SIG-M5 (cell line): ENCODE data around the gene KCNIP4.

ENCODE experiments used
- DNase-seq: peaks from one replicate; lab custom pipeline; 2025; lab: John Stamatoyannopoulos, UW

Gene KCNIP4

DNA sequence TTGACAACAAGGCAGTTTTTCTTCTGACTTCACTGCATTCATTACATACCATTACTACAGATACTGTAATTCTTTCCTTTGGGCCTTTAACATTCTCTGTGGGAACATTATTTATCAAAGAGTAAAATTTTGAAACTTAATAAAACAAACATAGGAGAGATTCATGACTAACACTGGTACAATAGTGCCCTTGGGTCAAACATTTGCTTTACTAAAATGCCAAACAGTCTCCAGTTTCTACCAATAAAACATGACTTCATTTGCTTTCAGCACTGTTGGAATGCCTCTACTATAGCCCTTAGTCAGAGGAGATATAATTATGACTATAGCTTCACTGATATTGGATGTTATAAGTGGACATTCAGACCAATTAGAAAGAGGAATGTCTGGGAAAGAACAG, 766.9 kb downstream of the KCNIP4 start:
- DNase-seq: no peak

DNA sequence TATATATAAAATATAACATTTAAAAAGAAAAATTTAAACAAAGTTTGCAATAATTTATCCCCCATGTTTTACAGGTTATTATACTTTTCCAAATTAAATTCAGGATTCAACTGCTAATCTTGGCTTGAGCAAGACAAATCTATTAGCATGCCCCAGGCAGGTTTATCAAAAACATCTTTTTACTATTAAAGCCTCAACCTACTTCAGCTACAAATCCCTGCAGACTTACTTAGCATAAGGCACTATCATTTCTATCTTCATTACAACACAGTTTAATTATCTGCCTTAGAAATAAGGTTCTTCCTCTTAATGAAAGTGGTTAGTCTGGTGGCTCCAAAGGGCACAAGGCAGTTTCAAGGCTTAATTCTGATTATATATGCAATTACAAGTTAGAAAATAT, 770.7 kb downstream of the KCNIP4 start:
- no peak for DNase-seq

- DNase-seq: no peak
These were observed 771.5 kb downstream of the KCNIP4 start for GRCh38 chr4:21177092-21177491.

- no peak for DNase-seq
These were observed 780.9 kb downstream of the KCNIP4 start for GRCh38 chr4:21167711-21168110.

- DNase-seq: no peak
These were observed 793.2 kb downstream of the KCNIP4 start for GRCh38 chr4:21155367-21155766.

DNA sequence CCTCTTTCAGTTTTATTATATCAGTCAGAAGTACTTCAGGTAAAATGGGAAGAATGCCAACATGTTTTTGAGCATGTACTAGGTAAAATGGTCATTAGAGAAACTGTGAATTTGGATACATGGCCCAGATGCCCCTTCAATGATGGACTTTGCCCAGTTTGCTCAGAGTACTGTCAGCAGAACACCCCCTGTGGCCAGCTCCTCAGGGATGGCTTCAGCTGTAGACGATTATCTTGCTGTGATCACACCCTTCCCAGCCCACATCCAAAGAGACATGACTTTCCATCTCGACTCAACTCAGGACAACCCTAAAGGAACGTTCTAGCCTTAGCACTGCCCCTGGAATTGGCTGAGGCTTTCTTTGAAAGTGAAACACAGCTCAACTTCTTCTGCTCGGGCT, 809.2 kb downstream of the KCNIP4 start:
- no peak for DNase-seq

GRCh38 chr4:21136051-21136630, 812.4 kb downstream of the KCNIP4 start:
- no peak for DNase-seq

DNA sequence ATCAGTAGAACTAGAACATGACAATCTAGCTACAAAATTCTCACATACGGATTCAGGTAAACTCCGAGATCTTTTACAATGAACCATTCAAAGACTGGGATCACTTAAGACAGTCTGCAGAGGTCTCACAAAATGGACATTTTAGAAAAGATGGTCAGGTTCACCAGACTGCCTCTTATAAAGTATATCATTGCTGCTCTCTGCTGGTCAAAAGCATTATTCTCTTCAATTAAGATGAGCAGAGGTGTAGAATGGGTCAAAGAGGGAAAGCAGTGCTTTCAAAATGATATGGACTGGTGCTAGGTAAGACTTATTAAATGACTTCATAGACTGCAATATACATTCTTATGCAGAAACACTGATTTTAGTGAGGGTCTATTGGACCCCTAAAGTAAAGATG, 813.6 kb downstream of the KCNIP4 start:
- DNase-seq: no peak

DNA sequence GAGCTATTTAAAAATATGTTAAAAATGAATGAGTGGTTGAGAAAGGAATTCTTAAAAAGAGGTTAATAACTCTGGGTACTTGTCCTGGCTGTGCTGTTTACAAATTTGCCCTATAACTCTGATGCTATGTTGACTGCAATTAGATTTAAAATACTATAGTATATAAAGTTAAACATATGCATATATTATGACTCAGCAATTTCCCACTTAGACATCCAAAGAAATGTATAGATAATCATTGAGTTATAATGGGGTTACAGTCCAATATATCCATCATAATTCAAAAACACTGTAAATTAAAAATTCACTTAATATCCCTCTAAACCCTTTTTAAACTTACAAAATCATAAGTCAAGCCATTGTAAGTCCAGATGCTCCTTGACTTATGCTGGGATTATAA, 818.0 kb downstream of the KCNIP4 start:
- DNase-seq: no peak

DNA sequence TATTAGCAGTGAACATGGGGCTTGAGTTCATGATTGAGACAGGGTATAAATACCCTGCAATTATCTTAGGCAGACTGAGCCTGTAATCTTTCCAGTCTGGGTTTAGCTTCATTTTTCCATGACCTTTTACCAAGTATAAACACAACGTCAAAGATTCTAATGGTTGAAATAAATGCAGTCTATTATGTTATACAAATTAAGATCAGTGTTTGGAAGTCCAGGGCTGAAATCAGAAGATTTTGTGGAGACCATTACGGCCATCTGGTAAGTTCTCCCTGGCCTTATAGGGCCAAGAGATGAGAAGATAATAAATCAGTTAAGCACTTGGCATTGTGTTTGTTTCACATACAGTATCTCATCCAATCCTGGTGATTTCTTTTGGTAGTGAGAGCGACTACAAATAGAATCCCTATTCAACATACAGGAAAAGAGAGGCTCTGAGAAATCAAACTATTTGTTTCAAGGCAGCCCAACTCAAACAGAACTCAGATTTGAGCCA, 822.5 kb downstream of the KCNIP4 start:
- no peak for DNase-seq

DNA sequence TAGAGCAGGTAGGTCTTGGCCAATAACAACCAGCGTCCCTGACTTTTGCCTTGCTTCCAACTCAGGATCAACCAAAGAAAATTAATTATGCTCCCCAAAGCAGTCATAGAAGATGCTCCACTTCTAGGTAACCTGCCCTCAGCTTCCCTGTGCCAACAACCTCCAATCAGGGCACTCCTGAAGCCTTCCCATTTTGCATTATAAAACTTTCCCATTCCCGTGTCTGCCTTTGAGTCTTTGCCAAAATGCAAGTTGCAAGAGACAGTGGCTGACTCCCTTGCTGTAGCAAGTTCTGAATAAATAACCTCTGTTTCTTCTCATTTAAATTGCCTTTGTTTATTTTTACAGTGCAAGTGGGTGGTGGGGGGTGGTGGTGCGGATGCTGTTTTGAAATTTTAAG, 830.3 kb downstream of the KCNIP4 start:
- DNase-seq: no peak

DNA sequence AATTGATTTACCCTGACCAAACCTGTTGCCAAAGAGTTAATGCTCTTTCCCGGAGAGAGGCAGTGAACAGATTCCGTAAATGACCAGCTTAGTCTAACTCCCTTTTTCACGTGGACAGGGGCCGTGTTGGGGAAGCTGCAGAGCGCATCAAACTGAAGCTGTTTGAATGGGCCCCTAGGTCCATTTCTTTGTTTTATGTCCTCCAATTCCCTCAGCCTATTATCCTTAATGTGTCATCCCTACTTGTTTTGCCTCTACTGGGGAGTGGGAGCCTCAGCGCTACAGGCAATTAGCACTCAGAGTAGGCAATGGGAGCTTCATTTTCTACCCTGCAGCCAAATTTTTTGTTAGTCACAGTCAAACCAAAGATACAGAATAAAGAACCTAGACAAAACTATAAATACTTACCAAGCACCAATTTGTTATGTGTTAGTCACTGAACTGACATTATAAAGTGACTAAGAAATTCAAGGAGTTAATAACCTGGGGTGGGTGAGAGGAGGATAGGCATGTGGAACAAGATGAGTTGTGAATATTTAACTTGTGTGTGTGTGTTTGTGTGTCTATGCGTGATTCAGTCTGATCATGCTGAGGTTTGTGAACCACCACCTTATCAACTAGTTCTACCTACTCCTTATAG, 830.9 kb downstream of the KCNIP4 start:
- no peak for DNase-seq

GRCh38 chr4:21113496-21114223, 834.9 kb downstream of the KCNIP4 start:
- DNase-seq: no peak

- no peak for DNase-seq
These were observed 845.9 kb downstream of the KCNIP4 start for GRCh38 chr4:21102667-21103066.

DNA sequence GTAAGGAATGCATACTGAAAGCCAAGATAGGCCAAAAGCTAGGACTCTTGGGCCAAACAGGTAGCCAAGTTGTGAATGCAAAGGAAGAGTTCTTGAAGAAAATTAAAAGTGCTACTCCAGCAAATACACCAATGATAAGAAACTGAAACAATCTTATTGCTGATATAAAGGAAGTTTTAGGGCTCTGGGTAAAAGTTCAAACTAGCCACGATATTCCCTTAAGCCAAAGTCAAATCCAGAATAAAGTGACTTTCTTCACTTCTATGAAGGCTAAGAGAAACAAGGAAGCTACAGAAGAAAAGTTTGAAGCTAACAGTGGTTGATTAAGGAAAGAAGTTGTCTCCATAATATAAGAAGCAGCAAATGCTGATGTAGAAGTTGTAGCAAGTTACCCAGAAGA, 850.7 kb downstream of the KCNIP4 start:
- DNase-seq: no peak

- DNase-seq: no peak
These were observed 851.5 kb downstream of the KCNIP4 start for GRCh38 chr4:21097026-21097425.

DNA sequence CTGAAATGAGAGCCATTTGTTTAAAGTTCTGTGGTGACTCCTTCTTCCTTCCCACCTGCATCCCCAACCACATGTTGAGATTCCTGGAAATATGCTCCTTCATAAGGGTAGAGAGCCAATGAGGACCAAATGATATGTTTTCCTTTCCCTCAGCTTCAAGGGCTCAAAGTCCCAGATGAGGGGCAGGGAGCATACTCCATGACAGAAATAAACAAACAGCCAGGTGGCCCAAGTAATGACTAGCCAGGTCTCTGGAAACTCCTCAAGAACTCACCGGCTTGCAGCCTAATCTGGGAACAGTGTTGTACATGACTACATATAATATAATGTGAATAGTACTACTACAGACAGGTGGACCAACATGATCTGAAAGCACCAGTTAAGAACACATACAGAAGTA, 856.0 kb downstream of the KCNIP4 start:
- no peak for DNase-seq

GRCh38 chr4:21090094-21090666, 858.4 kb downstream of the KCNIP4 start:
- DNase-seq: no peak

- no peak for DNase-seq
These were observed 865.2 kb downstream of the KCNIP4 start for GRCh38 chr4:21083413-21083812.

GRCh38 chr4:21077967-21078366, 870.6 kb downstream of the KCNIP4 start:
- no peak for DNase-seq

GRCh38 chr4:21067351-21067750, 881.2 kb downstream of the KCNIP4 start:
- DNase-seq: no peak

DNA sequence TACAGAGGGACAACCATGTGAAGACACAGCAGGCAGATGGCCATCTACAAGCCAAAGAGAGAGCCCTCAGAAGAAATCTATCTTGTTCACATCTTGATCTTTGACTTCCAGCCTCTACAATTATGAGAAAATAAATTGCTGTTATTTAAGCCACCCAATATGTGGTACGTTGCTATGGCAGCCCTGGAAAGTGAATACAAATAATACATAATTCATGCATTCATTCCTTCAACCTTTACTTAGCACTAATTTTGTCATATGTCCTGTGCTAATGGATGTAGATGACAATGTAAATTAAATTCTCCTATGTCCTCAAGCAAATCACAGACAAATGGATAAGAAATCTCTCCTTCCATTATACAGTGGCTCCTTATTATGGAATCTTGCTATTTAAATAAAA, 886.7 kb downstream of the KCNIP4 start:
- DNase-seq: no peak

- no peak for DNase-seq
These were observed 902.4 kb downstream of the KCNIP4 start for GRCh38 chr4:21046141-21046540.
